Stimulated activated CD8-positive, alpha-beta memory T cell treated with anti-CD3 and anti-CD28 coated beads, Interleukin-12 subunit alpha, Interleukin-12 subunit beta, amount 100 ng/mL, for 4 hours (primary cell): ENCODE data around the gene ADGRL4.
"Not testable (repeated sequence)": the region's sequence is repeated elsewhere in the genome, so short reads cannot be mapped to it uniquely, and the experiment has no call there.

Source experiments
- DNase-seq: peaks from one replicate; pipeline ENCODE4 v3.0.0-alpha.2; 2020; ENCODE audit warnings: low read depth

Gene ADGRL4

GRCh38 chr1:78916986-78917385, 89.5 kb downstream of the ADGRL4 start:
- no peak for DNase-seq

- no peak for DNase-seq
Measured at GRCh38 chr1:78913950-78914349, 92.6 kb downstream of the ADGRL4 start.

DNA sequence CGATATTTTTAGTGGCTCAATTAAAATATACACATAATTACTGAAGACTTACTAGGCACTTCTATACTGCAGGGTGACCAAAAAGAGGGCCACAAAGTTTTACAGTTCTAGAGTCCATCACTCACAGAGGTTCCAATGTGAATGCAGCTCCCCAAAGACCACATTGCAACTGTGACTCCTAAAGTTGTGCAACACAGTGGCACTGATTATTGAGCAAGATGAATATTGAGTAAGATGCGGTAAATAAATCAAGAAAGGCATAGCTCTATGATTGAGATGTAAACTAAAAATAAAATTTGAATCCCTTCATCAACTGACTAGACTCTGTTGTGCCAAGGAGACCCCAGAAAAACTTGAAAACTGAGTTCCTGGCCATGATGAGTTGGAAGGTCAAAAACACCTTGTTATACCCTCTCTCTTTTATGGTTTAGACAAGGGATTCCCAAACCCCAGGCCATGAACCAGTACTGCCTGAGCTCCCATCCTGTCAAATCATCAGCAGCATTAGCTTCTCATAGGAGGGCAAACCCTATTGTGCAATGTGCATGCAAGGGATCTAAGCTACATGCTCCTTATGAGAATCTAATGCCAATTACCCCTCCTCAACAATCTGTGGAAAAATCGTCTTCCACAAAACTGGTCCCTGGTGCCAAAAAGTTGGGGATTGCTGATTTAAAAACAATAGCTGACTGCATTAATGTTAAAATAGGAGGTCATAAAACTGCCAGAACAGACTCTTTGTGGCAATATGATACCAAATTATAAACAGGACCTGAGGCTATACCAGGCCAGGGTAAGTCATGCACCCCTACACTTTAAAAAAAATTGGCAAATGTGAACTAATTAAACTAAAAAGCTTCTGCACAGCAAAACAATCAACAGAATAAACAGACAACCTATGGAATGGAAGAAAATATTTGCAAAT, 94.3 kb downstream of the ADGRL4 start:
- DNase-seq = no peak

- no peak for DNase-seq
Measured at GRCh38 chr1:78902641-78903040, 103.9 kb downstream of the ADGRL4 start.

GRCh38 chr1:78894811-78895210, 111.7 kb downstream of the ADGRL4 start:
- no peak for DNase-seq

DNA sequence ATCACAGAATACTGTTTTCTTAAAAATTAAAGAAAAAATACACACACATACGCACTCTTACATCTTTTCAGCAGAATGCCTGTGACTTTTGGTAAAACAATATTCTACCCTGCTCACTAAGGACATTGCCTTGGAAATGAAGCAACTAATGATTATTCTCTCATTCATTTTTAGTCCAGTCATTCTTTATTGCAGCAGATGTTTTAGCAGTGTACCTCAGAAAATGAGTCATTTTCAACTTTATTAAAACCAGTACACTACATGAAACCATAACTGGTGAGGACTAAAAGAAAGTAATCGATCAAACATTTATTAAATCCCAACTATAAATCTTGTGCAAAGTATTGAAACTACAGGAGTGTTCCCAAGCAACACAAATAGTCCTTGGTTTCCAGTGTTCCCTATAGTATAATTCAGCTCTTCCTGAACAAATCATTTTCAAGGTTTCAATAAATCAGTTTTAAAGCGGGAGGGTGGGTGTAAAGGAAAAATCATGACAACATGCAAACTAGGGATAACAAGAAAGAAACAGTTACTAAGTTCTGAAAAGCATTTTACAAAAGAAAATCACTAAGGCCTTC, 114.2 kb downstream of the ADGRL4 start:
- DNase-seq = no peak

GRCh38 chr1:78887458-78887857, 119.1 kb downstream of the ADGRL4 start:
- no peak for DNase-seq

GRCh38 chr1:78884685-78885452, 121.7 kb downstream of the ADGRL4 start:
- no peak for DNase-seq

DNA sequence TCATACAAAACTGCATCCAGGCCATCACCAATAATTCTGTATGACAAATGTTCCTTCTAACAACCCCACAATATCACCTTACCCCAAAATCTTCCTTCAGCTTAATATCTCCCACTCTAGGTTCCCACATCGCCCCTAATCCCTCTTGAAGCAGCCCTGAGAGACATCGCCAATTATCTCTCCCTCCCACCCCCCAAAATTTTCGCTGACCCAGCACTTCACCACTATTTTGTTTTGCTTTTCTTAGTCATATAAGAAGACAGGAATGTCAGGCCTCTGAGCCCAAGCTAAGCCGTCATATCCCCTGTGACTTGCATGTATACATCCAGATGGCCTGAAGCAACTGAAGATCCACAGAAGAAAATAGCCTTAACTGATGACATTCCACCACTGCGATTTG, 126.3 kb downstream of the ADGRL4 start:
- no peak for DNase-seq

GRCh38 chr1:78875986-78876385, 130.5 kb downstream of the ADGRL4 start:
- not testable (repeated sequence) for DNase-seq

DNA sequence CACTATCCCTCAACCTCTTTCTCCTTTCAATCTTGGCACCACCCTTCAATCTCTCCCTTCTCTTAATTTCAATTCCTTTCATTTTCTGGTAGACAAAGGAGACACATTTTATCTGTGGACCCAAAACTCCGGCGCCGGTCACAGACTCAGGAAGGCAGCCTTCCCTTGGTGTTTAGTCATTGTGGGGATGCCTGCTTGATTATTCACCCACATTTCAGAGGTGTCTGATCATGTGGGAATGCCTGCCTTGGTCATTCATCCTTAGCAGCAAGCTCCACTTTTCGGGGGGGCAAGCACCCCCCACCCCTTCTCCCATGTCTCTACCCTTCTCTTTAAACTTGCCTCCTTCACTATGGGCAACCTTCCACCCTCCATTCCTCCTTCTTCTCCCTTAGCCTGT, 133.7 kb downstream of the ADGRL4 start:
- not testable (repeated sequence) for DNase-seq

DNA sequence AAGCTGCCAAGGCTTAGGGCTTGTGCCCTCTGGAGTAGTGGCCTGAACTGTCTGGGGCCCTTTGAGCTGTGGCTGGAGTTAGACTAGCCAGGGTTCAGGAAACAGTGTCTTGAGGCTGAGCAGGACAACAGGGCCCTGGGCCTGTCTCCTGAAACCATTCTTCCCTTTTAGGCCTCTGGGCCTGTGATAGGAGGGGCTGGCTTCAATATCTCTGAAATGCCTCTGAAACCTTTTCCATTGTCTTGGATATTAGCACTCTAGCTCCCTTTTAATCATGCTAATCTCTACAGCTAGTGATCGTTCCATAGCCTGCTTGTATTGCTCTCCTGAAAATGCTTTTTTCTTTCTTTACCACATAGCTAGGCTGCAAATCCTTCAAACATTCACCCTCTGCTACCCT, 135.3 kb downstream of the ADGRL4 start:
- no peak for DNase-seq

DNA sequence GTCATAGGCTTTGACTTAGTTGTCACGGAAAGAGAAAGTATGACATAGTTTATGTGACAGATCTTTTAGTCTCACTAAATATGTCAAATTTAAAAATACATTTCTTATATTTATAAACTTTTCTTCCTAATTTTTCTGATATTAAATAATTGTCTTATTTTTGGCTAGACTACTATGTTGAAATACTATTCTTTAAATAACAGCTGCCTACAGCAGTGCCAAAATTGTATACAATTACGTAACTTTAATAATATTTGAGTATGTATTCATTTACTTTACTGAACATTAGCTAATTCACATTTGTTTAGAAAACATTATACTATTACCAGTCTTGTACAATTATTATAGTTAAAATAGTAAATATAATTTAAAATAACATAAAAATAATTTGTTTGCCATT, 137.4 kb downstream of the ADGRL4 start:
- DNase-seq = no peak

DNA sequence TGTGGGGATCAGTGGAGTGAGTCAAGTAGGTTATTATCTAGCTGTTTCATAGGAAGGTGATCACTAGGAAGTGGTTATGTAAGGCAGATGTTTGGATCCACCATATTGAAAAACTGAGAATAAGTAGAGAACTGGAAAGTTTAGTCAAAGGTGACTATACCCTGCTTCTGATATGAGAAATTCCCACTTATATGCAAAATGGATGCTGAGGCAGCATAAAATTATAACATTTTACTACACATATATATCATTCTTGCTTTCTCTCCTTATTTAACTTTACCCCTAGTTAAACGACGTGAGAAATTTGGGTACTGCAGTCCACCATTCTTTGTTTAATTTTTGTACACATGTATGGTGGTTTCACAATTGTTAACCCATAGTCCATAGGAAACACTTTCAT, 142.4 kb downstream of the ADGRL4 start:
- no peak for DNase-seq

DNA sequence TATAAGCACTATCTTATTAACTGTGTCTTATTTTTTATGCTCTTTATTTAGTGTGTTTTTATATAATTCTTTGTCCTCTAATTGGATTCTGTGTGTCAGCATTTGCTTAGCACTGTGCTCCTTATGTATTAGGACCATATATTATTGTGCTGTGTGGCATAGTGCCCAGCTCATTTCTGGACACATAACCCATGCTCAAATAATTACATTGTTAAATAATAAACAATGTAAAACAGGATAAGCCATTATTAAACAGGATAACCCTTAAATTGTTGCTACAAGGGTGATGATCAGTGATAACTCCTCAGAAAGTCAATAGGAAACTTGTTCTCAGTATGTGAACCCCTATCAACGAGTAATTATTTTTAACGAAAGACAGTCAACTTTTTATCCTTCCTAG, 150.4 kb downstream of the ADGRL4 start:
- no peak for DNase-seq

DNA sequence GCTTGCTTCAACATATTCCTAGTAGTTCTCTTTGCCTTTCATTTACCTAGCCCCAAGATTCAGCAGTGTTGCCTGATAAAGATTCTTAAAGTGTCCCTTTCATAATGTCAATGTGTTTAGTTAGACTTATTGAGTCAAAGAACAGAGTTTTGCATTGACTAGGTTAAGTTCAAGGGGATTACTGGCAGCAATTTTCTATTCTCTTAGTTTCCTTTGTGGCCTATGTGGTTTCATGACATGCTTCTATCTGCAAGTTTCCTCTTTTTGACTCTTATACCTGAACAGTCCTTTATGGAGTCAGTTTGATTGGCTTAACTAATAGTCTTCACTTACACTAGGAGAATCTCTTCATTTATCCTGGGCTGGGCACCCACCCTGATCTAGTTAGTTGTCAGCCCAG, 151.3 kb downstream of the ADGRL4 start:
- no peak for DNase-seq

DNA sequence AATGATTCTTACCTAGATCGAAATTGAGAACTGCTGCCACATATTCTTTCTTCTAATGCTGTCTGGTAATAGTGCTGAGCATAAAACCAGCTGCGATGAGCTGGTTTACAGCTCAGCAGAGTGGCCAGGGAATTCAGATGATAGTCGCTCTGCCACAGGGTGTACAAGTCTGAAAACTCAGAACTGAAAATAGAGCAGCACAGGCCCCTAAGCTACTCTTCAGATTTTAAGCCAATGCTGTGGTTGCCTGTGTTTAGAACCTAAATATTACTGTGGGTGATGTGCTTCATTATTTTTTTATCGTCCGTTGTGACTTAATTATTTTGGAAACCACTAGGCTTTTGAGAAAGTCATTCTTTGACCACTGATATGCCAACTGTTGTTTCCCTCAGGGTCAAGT, 152.0 kb downstream of the ADGRL4 start:
- DNase-seq = no peak

GRCh38 chr1:78843546-78843945, 163.0 kb downstream of the ADGRL4 start:
- DNase-seq = no peak

GRCh38 chr1:78843111-78843510, 163.4 kb downstream of the ADGRL4 start:
- DNase-seq = no peak

DNA sequence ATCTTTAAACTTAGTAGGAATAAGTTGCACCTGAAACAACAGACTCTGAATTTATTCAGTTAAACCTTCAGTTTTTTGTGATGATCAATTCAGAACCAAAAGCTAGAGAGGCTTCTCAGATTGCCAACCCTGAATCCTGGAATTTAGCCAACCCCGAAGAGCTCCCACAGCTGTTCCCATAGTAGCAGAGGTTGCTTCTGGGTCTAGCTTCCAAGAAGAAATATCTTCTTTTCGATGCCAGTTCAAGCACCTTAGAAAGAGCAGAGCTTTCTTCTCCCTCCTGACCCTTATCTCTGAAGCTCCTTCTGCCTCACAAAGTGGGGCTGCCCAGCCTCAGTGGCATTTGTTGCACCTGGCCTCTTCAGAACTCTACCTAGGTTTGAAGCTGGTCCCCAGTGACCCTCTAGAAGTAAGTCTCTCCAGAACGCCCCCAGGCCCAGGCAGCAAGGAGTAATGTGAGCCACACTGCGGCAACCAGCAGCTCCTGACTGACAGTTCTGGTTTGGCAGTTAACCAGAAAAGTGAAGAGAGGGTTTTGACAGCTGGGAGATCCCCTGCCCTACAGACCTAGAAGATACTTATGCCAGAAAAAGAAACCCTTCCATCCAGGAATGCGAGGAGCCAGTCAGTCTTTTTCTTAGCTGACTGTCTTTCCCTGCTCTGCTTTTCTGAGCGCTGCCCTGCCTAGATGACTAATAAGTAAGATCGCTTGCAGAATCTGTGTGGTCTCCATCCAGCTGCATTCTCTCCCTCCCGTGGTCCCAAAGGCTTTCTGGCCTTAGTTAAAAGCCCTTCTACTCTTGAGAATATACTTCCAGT, 165.9 kb downstream of the ADGRL4 start:
- no peak for DNase-seq
